Inferior parietal cortex (tissue), 1 donor: Measurements from ENCODE around the gene BCAR1.
"Not testable (repeated sequence)": the region's sequence is repeated elsewhere in the genome, so short reads cannot be mapped to it uniquely, and the experiment has no call there.

Source experiments
- DNase-seq: peaks from one replicate; pipeline ENCODE4 v3.0.0-alpha.2; 2016; ENCODE audit errors: extremely low spot score

BCAR1 gene

DNA sequence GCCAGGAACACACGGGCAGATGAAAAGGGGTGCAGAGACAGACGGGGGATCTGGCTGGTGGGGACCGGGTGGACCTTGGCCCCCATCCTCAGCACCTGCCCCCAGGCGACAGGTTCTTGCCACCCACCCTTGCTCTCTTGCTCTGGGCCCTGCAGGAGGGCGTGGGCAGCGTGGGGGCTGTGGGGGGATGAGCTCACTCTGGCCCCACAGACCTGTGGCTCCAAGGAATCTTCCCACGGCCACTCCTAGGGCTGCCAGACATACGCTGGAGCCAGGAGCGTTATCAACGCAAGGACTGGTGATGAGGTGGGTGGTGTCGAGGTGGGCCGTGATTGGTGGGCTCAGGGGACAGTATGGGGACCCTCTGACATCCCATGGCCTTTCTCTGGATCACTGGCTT is 26.3 kb downstream of the BCAR1 start:
- no peak for DNase-seq

- no peak for DNase-seq
Measured at GRCh38 chr16:75224306-75225082, 26.9 kb downstream of the BCAR1 start.

GRCh38 chr16:75223129-75223528 is 28.3 kb downstream of the BCAR1 start:
- not testable (repeated sequence) for DNase-seq

GRCh38 chr16:75222271-75222783 is 29.1 kb downstream of the BCAR1 start:
- DNase-seq = no peak

DNA sequence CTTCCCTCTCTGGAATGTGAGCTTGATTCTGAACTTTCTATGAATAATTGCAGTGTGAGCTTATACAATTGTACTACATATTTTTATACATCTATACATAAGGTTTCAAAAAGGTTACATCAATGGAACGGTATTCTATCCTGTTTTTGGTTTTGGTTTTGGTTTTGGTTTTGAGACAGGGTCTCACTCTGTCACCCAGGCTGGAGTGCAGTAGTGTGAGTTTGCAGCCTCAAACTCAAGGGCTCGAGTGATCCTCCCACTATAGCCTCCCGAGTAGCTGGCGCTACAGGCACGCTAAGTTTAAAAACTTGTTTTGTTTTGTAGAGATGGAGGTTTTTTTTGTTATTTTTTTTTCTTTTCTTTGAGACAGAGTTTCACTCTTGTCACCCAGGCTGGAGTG is 31.6 kb downstream of the BCAR1 start:
- no peak for DNase-seq

DNA sequence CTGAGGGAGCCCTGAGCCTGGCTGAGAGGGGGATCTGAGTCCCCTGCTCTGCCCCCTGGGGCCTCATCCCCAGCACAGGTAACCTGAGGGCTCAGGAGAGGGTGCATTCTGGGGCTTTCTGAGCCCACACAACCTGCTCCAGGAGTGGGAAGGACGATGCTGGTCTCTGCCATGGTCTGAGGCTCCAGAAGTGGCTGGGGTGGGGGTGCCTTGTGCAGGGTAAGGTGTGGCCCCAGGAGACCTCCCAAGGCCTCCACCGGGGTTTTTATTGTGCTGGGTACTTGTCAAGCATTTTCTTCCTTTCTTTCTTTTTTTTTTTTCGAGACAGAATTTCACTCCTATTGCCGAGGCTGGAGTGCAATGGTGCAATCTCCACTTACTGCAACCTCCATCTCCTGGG is 32.3 kb downstream of the BCAR1 start:
- DNase-seq = no peak

GRCh38 chr16:75218256-75219076 is 33.0 kb downstream of the BCAR1 start, which contains the start of gene CTRB1:
TSS of gene CTRB1 (plus strand) at chr16:75218988. CDS start at chr16:75219008, 20 bp downstream.
- no peak for DNase-seq

- no peak for DNase-seq
Measured at GRCh38 chr16:75217389-75217851, 34.0 kb downstream of the BCAR1 start.

- DNase-seq = no peak
Measured at GRCh38 chr16:75216576-75216975, 34.8 kb downstream of the BCAR1 start.

DNA sequence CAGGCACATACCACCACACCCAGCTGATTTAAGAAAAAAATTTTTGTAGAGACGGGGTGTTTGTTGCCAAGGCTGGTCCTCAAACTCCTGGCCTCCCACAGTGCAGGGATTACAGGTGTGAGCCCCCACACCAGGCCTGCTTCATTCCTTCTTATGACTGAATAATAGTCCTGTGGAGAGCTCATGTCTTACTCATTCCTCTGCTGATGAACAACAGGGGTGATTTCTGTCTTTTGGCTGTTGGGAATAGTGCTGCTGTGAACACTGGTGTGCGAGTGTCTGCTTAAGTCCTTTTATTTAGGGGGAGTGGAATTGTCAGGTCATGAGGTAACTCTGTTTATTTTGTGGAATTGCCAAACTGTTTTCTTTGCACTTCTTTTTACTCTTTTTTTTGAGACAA is 35.3 kb downstream of the BCAR1 start:
- DNase-seq = no peak

DNA sequence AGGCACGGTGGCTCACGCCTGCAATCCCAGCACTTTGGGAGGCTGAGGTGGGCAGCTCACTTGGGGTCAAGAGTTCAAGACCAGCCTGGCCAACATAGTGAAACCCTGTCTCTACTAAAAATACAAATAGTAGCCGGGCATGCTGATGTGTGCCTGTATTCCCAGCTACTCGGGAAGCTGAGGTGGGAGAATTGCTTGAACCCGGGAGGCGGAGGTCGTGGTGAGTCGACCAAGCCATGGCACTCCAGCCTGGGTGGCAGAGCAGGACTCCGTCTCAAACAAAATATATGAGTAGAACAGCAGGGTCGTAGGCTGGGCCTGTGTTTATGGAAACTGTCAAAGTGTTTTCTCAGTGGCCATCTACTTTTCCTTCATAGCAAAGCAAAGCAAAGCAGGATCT is 40.1 kb downstream of the BCAR1 start:
- DNase-seq = not testable (repeated sequence)

GRCh38 chr16:75209944-75210343 is 41.5 kb downstream of the BCAR1 start:
- no peak for DNase-seq

GRCh38 chr16:75209514-75209913 is 41.9 kb downstream of the BCAR1 start:
- not testable (repeated sequence) for DNase-seq

DNA sequence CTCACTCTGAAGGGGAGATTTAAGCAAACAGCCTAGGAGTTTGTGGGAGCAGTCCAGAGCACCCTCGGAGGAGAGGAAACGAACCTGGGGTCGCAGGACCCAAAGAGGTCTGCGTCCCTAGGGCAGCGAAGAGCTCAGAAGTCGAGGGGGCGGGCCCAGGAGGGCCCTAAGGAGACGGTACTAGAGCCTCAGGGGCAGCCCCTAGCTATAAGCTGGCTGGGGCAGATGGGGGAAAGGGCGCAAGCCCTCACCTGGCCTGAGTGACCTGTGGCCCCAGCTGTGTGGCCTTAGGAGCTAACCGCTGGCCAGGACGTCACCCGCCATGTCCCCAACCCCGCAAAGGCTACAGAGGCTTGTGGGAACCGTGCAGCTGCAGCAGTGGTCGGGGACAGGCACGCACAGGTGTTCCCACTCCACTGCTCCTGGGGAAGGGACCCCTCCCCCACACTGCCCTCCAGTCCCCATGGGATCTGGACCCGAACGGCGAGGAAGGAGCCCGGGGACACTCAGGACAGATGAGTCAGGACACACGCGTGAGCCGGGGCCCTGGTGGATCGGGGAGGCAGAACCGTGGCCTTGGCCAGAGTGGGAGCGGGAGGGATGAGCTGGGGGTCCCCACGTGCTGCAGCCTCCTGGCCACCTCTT is 42.4 kb downstream of the BCAR1 start:
- DNase-seq = no peak

GRCh38 chr16:75208242-75208825 is 43.1 kb downstream of the BCAR1 start:
- DNase-seq = no peak

- DNase-seq = no peak
Measured at GRCh38 chr16:75207831-75208230, 43.6 kb downstream of the BCAR1 start.

GRCh38 chr16:75206749-75207451 is 44.5 kb downstream of the BCAR1 start, which contains the start of gene CTRB2:
TSS of gene CTRB2 (minus strand) at chr16:75207161. CDS start at chr16:75207141, 20 bp downstream.
- no peak for DNase-seq

- not testable (repeated sequence) for DNase-seq
Measured at GRCh38 chr16:75205961-75206748, 45.3 kb downstream of the BCAR1 start.

GRCh38 chr16:75205438-75205837 is 46.0 kb downstream of the BCAR1 start:
- not testable (repeated sequence) for DNase-seq

- DNase-seq = not testable (repeated sequence)
Measured at GRCh38 chr16:75204905-75205304, 46.5 kb downstream of the BCAR1 start.
